Left ventricle myocardium inferior (tissue), 1 donor: ENCODE measurements around the gene HSD17B4. TPM values are rescaled to one million over a fixed set of nuclear protein-coding genes. Genes with fewer than 3 reads are reported as not detected.
"Not testable (repeated sequence)": the region's sequence is repeated elsewhere in the genome, so short reads cannot be mapped to it uniquely, and the experiment has no call there.

Experiments
- DNase-seq: peaks from one replicate; pipeline ENCODE4 v3.0.0-alpha.2; 2020
- H3K27ac ChIP-seq: fragments of 200-600 bp; replicated peaks from 2 replicates; pipeline ENCODE4 v1.8.0; 2021
- H3K27me3 ChIP-seq: fragments of 200-600 bp; 2 replicates; pipeline ENCODE4 v1.8.0; 2021; ENCODE audit warnings: low read depth
- H3K36me3 ChIP-seq: fragments of 200-600 bp; 2 replicates; pipeline ENCODE4 v1.8.0; 2021
- H3K4me1 ChIP-seq: fragments of 200-600 bp; 2 replicates; pipeline ENCODE4 v1.8.0; 2021
- H3K4me3 ChIP-seq: fragments of 200-600 bp; 2 replicates; pipeline ENCODE4 v1.8.0; 2021; ENCODE audit warnings: mild to moderate bottlenecking, moderate library complexity
- H3K9me3 ChIP-seq: fragments of 200-600 bp; replicated peaks from 2 replicates; pipeline ENCODE4 v1.8.0; 2021
- intact Hi-C: fragments of 100-400 bp; cut with micrococcal nuclease; formaldehyde crosslinking; loops from one replicate; pipeline ENCODE4 v1.11.0; 2022
- total RNA-seq: library from RNA; stranded (reverse); fragmentation: NEBNext Ultra II Directional; extraction: Animal tissue kit (Norgen Biotek cat#: 25700); gene quantifications from one replicate; pipeline ENCODE4 v1.2.1, GENCODE V29; 2021
- TF ChIP-seq, protein P1 (sequence below): fragments of 200-600 bp; IDR thresholded peaks from 2 replicates; pipeline ENCODE4 v1.8.0; 2021; ENCODE audit warnings: antibody characterized with exemption, mild to moderate bottlenecking, borderline replicate concordance
- donor health status: DM: no; HTN: yes; CAD: no; lungs with severe emphysema.

HSD17B4 gene
- total RNA-seq, 1 donor from 2014 or later = 236 TPM

DNA sequence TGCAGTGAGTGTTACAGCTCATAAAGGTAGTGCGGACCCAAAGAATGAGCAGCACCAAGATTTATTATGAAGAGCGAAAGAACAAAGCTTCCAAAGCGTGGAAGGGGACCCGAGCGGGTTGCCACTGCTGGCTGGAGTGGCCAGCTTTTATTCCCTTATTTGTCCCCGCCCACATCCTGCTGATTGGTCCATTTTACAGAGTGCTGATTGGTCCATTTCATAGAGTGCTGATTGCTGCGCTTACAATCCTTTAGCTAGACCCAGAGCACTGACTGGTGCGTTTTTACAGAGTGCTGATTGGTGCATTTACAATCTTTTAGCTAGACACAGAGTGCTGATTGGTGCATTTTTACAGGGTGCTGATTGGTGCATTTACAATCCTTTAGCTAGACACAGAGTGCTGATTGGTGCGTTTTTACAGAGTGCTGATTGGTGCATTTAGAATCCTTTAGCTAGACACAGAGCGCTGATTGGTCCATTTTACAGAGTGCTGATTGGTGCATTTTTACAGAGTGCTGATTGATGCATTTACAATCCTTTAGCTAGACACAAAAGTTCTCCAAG lies 19.5 kb upstream of the HSD17B4 start:
- Histone ChIP-seq H3K9me3 (peaks cover 23% of the 10 kb centered on the region), H3K27me3 (peaks cover 21% of the 10 kb centered on the region)

DNA sequence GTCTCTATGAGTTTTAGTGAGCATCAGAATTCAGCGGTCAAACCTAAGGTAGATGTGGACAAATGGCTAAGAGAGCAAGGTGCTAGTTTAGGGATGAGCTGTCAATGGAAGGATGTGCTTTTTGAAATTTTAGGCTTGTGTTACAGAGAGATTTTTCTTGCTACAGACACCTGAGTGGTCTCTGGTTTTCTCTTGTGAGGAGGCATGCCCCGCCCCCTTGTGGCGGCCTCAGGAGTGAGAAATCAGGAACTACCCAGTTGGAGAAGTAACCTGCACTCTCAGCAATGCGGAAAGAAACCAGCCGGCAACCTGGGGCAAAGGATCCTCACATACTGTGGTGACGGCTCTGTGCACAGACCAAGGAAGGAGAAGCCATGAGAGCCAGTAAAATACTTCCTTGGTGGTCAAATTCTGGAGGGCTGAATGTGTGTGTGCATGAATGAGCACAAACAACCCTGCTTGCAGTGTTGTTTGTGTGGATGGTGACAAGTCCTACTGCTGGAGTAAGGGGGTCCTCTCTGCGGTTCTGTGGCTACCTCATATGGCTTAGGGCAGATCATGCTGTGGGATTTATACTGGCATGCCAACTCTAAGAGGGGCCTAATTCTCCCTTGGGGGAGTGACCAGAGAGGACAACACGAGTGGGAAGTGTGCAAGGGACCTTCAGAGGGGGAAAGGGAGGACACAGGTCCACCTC lies 16.7 kb upstream of the HSD17B4 start:
- Histone ChIP-seq H3K36me3 (no peaks in the 10 kb centered on the region), H3K4me3 (no peak overlapping the region), H3K27me3 (peaks cover 29% of the 10 kb centered on the region), H3K27ac (no peak overlapping the region), H3K9me3 (peaks cover 23% of the 10 kb centered on the region), H3K4me1 (peaks cover 4% of the 10 kb centered on the region)
- TF ChIP-seq, protein P1, sequence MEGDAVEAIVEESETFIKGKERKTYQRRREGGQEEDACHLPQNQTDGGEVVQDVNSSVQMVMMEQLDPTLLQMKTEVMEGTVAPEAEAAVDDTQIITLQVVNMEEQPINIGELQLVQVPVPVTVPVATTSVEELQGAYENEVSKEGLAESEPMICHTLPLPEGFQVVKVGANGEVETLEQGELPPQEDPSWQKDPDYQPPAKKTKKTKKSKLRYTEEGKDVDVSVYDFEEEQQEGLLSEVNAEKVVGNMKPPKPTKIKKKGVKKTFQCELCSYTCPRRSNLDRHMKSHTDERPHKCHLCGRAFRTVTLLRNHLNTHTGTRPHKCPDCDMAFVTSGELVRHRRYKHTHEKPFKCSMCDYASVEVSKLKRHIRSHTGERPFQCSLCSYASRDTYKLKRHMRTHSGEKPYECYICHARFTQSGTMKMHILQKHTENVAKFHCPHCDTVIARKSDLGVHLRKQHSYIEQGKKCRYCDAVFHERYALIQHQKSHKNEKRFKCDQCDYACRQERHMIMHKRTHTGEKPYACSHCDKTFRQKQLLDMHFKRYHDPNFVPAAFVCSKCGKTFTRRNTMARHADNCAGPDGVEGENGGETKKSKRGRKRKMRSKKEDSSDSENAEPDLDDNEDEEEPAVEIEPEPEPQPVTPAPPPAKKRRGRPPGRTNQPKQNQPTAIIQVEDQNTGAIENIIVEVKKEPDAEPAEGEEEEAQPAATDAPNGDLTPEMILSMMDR = peak; percentile 56
- DNase-seq = peak; percentile 55
- intact Hi-C loops = no loop called here

More for the DNA sequence above, 19.5 kb upstream of the HSD17B4 start:
- H3K27ac ChIP-seq, H3K4me1 ChIP-seq, H3K4me3 ChIP-seq, intact Hi-C loops, H3K36me3 ChIP-seq, DNase-seq: not testable (repeated sequence)

GRCh38 chr5:119437785-119438586 lies 14.3 kb upstream of the HSD17B4 start:
- intact Hi-C loops, H3K4me1 ChIP-seq, DNase-seq, H3K36me3 ChIP-seq, H3K27ac ChIP-seq, H3K9me3 ChIP-seq, H3K4me3 ChIP-seq: not testable (repeated sequence)
- H3K27me3 ChIP-seq = peaks cover 29% of the 10 kb centered on the region

DNA sequence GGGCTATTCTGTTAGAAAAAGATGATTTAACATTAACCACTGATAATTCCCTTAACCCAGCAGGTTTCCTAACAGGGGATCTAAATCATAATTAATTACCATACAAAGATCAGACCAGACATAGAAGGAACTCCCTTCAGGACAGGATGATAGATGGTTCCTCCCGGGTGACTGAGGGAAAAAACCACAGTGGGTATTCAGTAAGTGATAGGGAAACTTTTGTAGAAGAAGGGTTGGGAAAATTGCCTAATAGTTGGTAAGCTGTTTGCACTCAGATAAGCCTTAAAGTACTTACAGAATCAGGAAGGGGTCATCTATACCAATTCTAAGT lies 13.7 kb upstream of the HSD17B4 start:
- H3K27me3 ChIP-seq = peaks cover 29% of the 10 kb centered on the region
- H3K9me3 ChIP-seq, H3K27ac ChIP-seq, H3K4me3 ChIP-seq, DNase-seq, intact Hi-C loops, H3K4me1 ChIP-seq, H3K36me3 ChIP-seq: not testable (repeated sequence)

GRCh38 chr5:119439140-119439631 lies 13.1 kb upstream of the HSD17B4 start:
- DNase-seq = no peak
- Histone ChIP-seq H3K36me3 (no peaks in the 10 kb centered on the region), H3K27ac (no peak overlapping the region), H3K4me1 (peaks cover 4% of the 10 kb centered on the region), H3K4me3 (no peak overlapping the region), H3K9me3 (peaks cover 6% of the 10 kb centered on the region), H3K27me3 (peaks cover 29% of the 10 kb centered on the region)
- TF ChIP-seq, protein P1 = no peak
- intact Hi-C loops = no loop called here

- H3K4me1 ChIP-seq, H3K36me3 ChIP-seq, intact Hi-C loops, H3K27ac ChIP-seq, DNase-seq, H3K4me3 ChIP-seq: not testable (repeated sequence)
- Histone ChIP-seq H3K9me3 (peaks cover 10% of the 10 kb centered on the region), H3K27me3 (peaks cover 29% of the 10 kb centered on the region)
Measured at GRCh38 chr5:119439632-119440031, 12.7 kb upstream of the HSD17B4 start.

DNA sequence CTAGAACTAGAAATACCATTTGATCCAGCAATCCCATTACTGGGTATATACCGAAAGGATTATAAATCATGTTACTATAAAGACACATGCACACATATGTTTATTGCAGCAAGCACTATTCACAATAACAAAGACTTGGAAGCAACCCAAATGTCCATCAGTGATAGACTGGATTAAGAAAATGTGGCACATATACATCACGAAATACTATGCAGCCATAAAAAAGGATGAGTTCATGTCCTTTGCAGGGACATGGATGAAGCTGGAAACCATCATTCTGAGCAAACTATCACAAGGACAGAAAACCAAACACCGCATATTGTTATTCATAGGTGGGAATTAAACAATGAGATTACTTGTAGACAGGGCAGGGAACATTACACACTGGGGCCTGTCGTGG lies 7.7 kb upstream of the HSD17B4 start:
- H3K4me3 ChIP-seq, H3K36me3 ChIP-seq, H3K4me1 ChIP-seq, DNase-seq, intact Hi-C loops, H3K27me3 ChIP-seq, H3K27ac ChIP-seq: not testable (repeated sequence)
- peaks cover 14% of the 10 kb centered on the region for H3K9me3 ChIP-seq

DNA sequence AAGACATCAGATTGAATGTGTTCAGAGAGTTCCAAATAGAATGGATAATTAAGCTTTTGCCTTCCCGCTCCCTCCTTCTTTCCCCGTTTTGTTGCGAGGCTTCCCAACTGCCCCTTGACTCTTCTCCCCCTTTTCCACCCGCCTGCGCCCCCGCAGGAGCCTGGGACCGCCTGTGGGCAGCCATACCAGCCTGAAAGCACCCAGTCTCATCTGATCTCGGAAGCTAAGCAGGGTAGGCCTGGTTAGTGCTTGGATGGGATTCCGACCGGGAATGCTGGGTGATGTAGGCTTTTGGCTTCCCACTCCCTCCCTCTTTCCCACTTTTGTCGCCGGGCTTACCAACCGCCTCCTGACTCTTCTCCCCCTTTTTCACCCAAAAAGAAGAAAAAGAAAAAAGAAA lies 6.8 kb upstream of the HSD17B4 start:
- no peak for DNase-seq
- Histone ChIP-seq H3K27ac (no peak overlapping the region), H3K4me3 (no peak overlapping the region), H3K9me3 (peaks cover 21% of the 10 kb centered on the region), H3K27me3 (no peaks in the 10 kb centered on the region), H3K4me1 (no peaks in the 10 kb centered on the region), H3K36me3 (no peaks in the 10 kb centered on the region)
- TF ChIP-seq, protein P1 = no peak
- intact Hi-C loops = no loop called here
